Gastroesophageal sphincter (tissue), 3 donors: ENCODE data around the gene PRRG2.

ENCODE experiments used
- CTCF ChIP-seq, 4 experiments: fragments of 200-600 bp in 2 of 4; fragments of 450-650 bp in 2 of 4; sonication (generic) in 1 of 4; IDR thresholded peaks; one replicate each; pipeline ENCODE4 v1.5.1; 2017 to 2019; ENCODE audit warnings: antibody characterized with exemption in 4 of 4, mild to moderate bottlenecking in 2 of 4, moderate library complexity in 2 of 4
- POLR2A ChIP-seq, 2 donors: fragments of 450-650 bp; IDR thresholded peaks; one replicate each; pipeline ENCODE4 v1.6.1; 2017; ENCODE audit warnings: antibody characterized with exemption in 2 of 2, mild to moderate bottlenecking in 2 of 2, moderate library complexity in 1 of 2
- POLR2AphosphoS5 ChIP-seq: sonication (generic); formaldehyde crosslinking; IDR thresholded peaks from one replicate; pipeline ENCODE4 v1.6.1; 2017; ENCODE audit warnings: antibody characterized with exemption

DNA sequence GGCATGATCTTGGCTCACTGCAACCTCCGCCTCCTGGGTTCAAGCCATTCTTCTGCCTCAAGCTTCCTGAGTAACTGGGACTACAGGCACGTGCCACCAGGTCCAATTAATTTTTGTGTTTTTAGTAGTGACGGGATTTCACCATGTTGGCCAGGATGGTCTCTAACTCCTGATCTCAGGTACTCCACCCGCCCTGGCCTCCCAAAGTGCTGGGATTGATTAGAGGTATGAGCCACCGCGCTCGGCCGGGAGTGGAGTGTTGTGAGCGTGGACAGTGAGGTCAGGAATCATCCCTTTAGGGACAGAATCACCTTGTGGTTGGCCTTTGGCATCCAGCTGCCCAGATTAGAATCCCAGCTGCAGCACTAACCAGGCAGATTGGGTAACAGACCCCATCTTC lies 48.5 kb downstream of the PRRG2 start:
- TF ChIP-seq CTCF (IDR thresholded peaks at IDR 0.05), result no peak
- TF ChIP-seq POLR2AphosphoS5, result no peak
- no peak for TF ChIP-seq POLR2A (IDR thresholded peaks at IDR 0.05)
